Aorta (tissue), 5 donors: ENCODE results near the gene USP7. TPM values are rescaled to one million over a fixed set of nuclear protein-coding genes. Genes with fewer than 3 reads are reported as not detected.
"Not testable (repeated sequence)": the region's sequence is repeated elsewhere in the genome, so short reads cannot be mapped to it uniquely, and the experiment has no call there.

Experiments
- ATAC-seq: fragments of 200-7000 bp; cut with Tn5 transposase; one replicate; pipeline ENCODE4 v1.9.1; 2022; ENCODE audit warnings: moderate library complexity; ENCODE audit not compliant: low FRiP score
- DNase-seq, 2 donors: peaks; one replicate each; pipeline ENCODE4 v3.0.0-alpha.2; 2020
- H3K27ac ChIP-seq, 2 donors: one replicate each; pipeline ENCODE4 v1.5.1; 2013; ENCODE audit warnings: low read length in 2 of 2, mild to moderate bottlenecking in 2 of 2, moderate library complexity in 2 of 2, control low read depth in 1 of 2, inconsistent platforms in 1 of 2, low read depth in 1 of 2
- H3K27me3 ChIP-seq, 2 donors: one replicate each; pipeline ENCODE4 v1.6.1; 2013; ENCODE audit warnings: control low read depth in 1 of 2, low read length in 1 of 2, mild to moderate bottlenecking in 1 of 2, moderate library complexity in 1 of 2; ENCODE audit not compliant: insufficient read depth in 2 of 2, control insufficient read depth in 1 of 2
- H3K36me3 ChIP-seq, 2 donors: one replicate each; pipeline ENCODE4 v1.6.1; 2013; ENCODE audit warnings: control low read depth in 1 of 2, low read length in 1 of 2, mild to moderate bottlenecking in 1 of 2; ENCODE audit not compliant: insufficient read depth in 2 of 2, control insufficient read depth in 1 of 2
- H3K4me1 ChIP-seq, 2 donors: one replicate each; pipeline ENCODE4 v1.6.1; 2013; ENCODE audit warnings: low read length in 2 of 2, control low read depth in 1 of 2, mild to moderate bottlenecking in 1 of 2, moderate library complexity in 1 of 2; ENCODE audit not compliant: insufficient read depth in 2 of 2, control insufficient read depth in 1 of 2
- H3K4me3 ChIP-seq, 2 donors: one replicate each; pipeline ENCODE4 v1.5.1; 2013; ENCODE audit warnings: low read length in 2 of 2, control low read depth in 1 of 2, mild to moderate bottlenecking in 1 of 2
- H3K9me3 ChIP-seq: one replicate; pipeline ENCODE4 v1.6.1; 2013; ENCODE audit warnings: mild to moderate bottlenecking, low read length; ENCODE audit not compliant: control insufficient read depth
- WGBS, 2 donors: extraction: QIAGEN DNeasy Blood & Tissue Kit; methylation state at CpG; one replicate each; pipeline ENCODE4 v1.1.7; 2013; 5-methylcytosine and 5-hydroxymethylcytosine counted together
- intact Hi-C, 2 donors: fragments of 100-400 bp; cut with DNase I; formaldehyde crosslinking; loops; one replicate each; pipeline versions ENCODE4 v1.14.2 to v1.15.0; 2022
- polyA plus RNA-seq, 2 donors: library from polyadenylated mRNA; stranded (reverse); fragments of 200-250 nt; gene quantifications; one replicate each; pipeline ENCODE4 v1.2.3, GENCODE V29; 2013
- total RNA-seq, 2 donors: library from RNA; stranded (reverse); fragmentation: NEBNext Ultra II Directional; extraction: Animal tissue kit (Norgen Biotek cat#: 25700); gene quantifications; one replicate each; pipeline ENCODE4 v1.2.1, GENCODE V29; 2021
- donor health status: healthy with polysubstance abuse.
- donor health status: Bipolar disorder and iron deficiency.
- donor health status: DM: no; HTN: no; CAD: no.
- donor health status: DM: no; HTN: no; CAD: no.
- donor health status: DM: yes; HTN: yes; CAD: no.

Gene USP7
- total and polyA plus RNA-seq, 4 donors = 18.0 to 110 (median 72.3) TPM

- Histone ChIP-seq H3K9me3 (no peaks in the 10 kb centered on the region), H3K36me3 (peaks cover 0 to 3% of the 10 kb centered on the region in 2 donors), H3K4me3 (no peak overlapping the region), H3K27me3 (no peaks in the 10 kb centered on the region), H3K4me1 (no peaks in the 10 kb centered on the region), H3K27ac (no peak overlapping the region)
- DNase-seq (peak in 1 of 2 donors; percentile 72), ATAC-seq (no peak)
- intact Hi-C loops = no loop called here
- WGBS, 2 donors = 80 to 82% methylated on average over 15 of the region's 15 CpGs
Observed at GRCh38 chr16:8847623-8848022, 116.1 kb downstream of the USP7 start.

- Histone ChIP-seq H3K36me3 (peaks cover 0 to 3% of the 10 kb centered on the region in 2 donors), H3K4me1 (no peaks in the 10 kb centered on the region), H3K27ac (no peak overlapping the region), H3K4me3 (no peak overlapping the region), H3K27me3 (no peaks in the 10 kb centered on the region), H3K9me3 (no peaks in the 10 kb centered on the region)
- 82 to 88% methylated on average over 13 of the region's 13 CpGs for WGBS, 2 donors
- intact Hi-C loops = no loop called here
- DNase-seq (peak in 1 of 2 donors; percentile 63), ATAC-seq (no peak)
Observed at GRCh38 chr16:8847145-8847544, 116.6 kb downstream of the USP7 start.

GRCh38 chr16:8846401-8846932 lies 117.2 kb downstream of the USP7 start:
- no peaks in the 10 kb centered on the region for H3K27me3 ChIP-seq
- intact Hi-C loops = no loop called here
- H3K4me3 ChIP-seq = no peak overlapping the region
- peaks cover 0 to 3% of the 10 kb centered on the region in 2 donors for H3K36me3 ChIP-seq
- H3K4me1 ChIP-seq = no peaks in the 10 kb centered on the region
- WGBS, 2 donors = 91 to 95% methylated on average over 10 of the region's 10 CpGs
- ATAC-seq = no peak
- DNase-seq = no peak
- H3K27ac ChIP-seq = no peak overlapping the region
- no peaks in the 10 kb centered on the region for H3K9me3 ChIP-seq

GRCh38 chr16:8845699-8846298 lies 117.9 kb downstream of the USP7 start:
- H3K9me3 ChIP-seq = no peaks in the 10 kb centered on the region
- no peaks in the 10 kb centered on the region for H3K4me1 ChIP-seq
- peaks cover 0 to 3% of the 10 kb centered on the region in 2 donors for H3K36me3 ChIP-seq
- WGBS, 2 donors = 87 to 95% methylated on average over 7 of the region's 7 CpGs
- no peak overlapping the region for H3K27ac ChIP-seq
- intact Hi-C loops = no loop called here
- no peak for ATAC-seq
- no peak overlapping the region for H3K4me3 ChIP-seq
- DNase-seq = no peak
- no peaks in the 10 kb centered on the region for H3K27me3 ChIP-seq

GRCh38 chr16:8843296-8843695 lies 120.4 kb downstream of the USP7 start:
- H3K27ac ChIP-seq, intact Hi-C loops, DNase-seq, H3K4me3 ChIP-seq, H3K9me3 ChIP-seq, ATAC-seq, H3K36me3 ChIP-seq, H3K4me1 ChIP-seq, H3K27me3 ChIP-seq: not testable (repeated sequence)
- WGBS, 2 donors = 43 to 46% methylated on average over 12 of the region's 12 CpGs

Other genes with a start within 250 kb of the USP7 start
- 1 to 10 TPM; 5.7 to 7.0 TPM for gene TMEM186, start 166.3 kb downstream of the USP7 start, total RNA-seq
- 10 to 100 TPM in 1 of 2 donors, 1 to 10 TPM in 1; 7.5 to 10.3 TPM for gene TMEM186, start 166.3 kb downstream of the USP7 start, polyA plus RNA-seq
- 10 to 100 TPM; 43.1 to 48.4 TPM for gene PMM2, start 166.1 kb downstream of the USP7 start, total RNA-seq
- gene PMM2, start 166.1 kb downstream of the USP7 start, polyA plus RNA-seq = 10 to 100 TPM in 1 of 2 donors, 1 to 10 TPM in 1; 7.8 to 20.3 TPM
- 10 to 100 TPM; 53.4 to 69.0 TPM for gene CARHSP1, start 94.9 kb downstream of the USP7 start, total RNA-seq
- gene CARHSP1, start 94.9 kb downstream of the USP7 start, polyA plus RNA-seq = 100 to 1,000 TPM in 1 of 2 donors, 10 to 100 TPM in 1; 66.8 to 122 TPM
- not detected for gene LITAFD, start 81.6 kb downstream of the USP7 start, total RNA-seq
- not detected for gene LITAFD, start 81.6 kb downstream of the USP7 start, polyA plus RNA-seq
- gene HAPSTR1, start 127.7 kb upstream of the USP7 start, total RNA-seq = 10 to 100 TPM; 65.4 to 67.5 TPM
- 10 to 100 TPM; 14.0 to 19.2 TPM for gene HAPSTR1, start 127.7 kb upstream of the USP7 start, polyA plus RNA-seq